Esophagus muscularis mucosa (tissue), 4 donors: ENCODE measurements around the gene SLC5A4.

ENCODE experiments used
- CTCF ChIP-seq, 3 experiments: fragments of 200-600 bp in 2 of 3; fragments of 450-650 bp in 1 of 3; sonication (generic) in 2 of 3; IDR thresholded peaks; one replicate each; pipeline ENCODE4 v1.5.1; 2017 to 2019; ENCODE audit warnings: antibody characterized with exemption in 3 of 3, mild to moderate bottlenecking in 2 of 3, moderate library complexity in 1 of 3
- EP300 ChIP-seq: sonication (generic); formaldehyde crosslinking; IDR thresholded peaks from one replicate; pipeline ENCODE4 v1.6.1; 2017; ENCODE audit warnings: antibody characterized with exemption
- POLR2A ChIP-seq: fragments of 450-650 bp; IDR thresholded peaks from one replicate; pipeline ENCODE4 v1.6.1; 2017; ENCODE audit warnings: antibody characterized with exemption, moderate library complexity, mild to moderate bottlenecking, low read depth
- POLR2AphosphoS5 ChIP-seq, 2 donors: sonication (generic); formaldehyde crosslinking; IDR thresholded peaks; one replicate each; pipeline ENCODE4 v1.6.1; 2017; ENCODE audit warnings: antibody characterized with exemption in 2 of 2

- no peak for TF ChIP-seq POLR2A
- no peak for TF ChIP-seq CTCF (IDR thresholded peaks at IDR 0.05)
- TF ChIP-seq EP300, result no peak
- no peak for TF ChIP-seq POLR2AphosphoS5 (IDR thresholded peaks at IDR 0.05)
Measured at GRCh38 chr22:32200752-32201151, 54.4 kb downstream of the SLC5A4 start.
